HG03520 (cell line): Measurements from ENCODE around the gene CD58.
"Not testable (repeated sequence)": the region's sequence is repeated elsewhere in the genome, so short reads cannot be mapped to it uniquely, and the experiment has no call there.

Source experiments
- ATAC-seq: cut with Tn5 transposase; IDR thresholded peaks from one replicate; pipeline ENCODE4 v1.9.1; 2021; ENCODE audit warnings: mild to moderate bottlenecking, moderate library complexity; ENCODE audit not compliant: unreplicated experiment

The CD58 gene

GRCh38 chr1:116570358-116571214 is at the start of gene CD58:
Gene CD58, minus strand, starts transcription at chr1:116571026. Its CDS starts 54 bp downstream, at chr1:116570972.
- peak; percentile 60 for ATAC-seq

- not testable (repeated sequence) for ATAC-seq
Observed at GRCh38 chr1:116620392-116620791, 49.6 kb upstream of the CD58 start.

- not testable (repeated sequence) for ATAC-seq
Observed at GRCh38 chr1:116619106-116619505, 48.3 kb upstream of the CD58 start.

- ATAC-seq = not testable (repeated sequence)
Observed at GRCh38 chr1:116617808-116618207, 47.0 kb upstream of the CD58 start.

GRCh38 chr1:116613825-116614224 is 43.0 kb upstream of the CD58 start:
- ATAC-seq = not testable (repeated sequence)

- not testable (repeated sequence) for ATAC-seq
Observed at GRCh38 chr1:116609801-116610371, 39.1 kb upstream of the CD58 start.

- ATAC-seq = not testable (repeated sequence)
Observed at GRCh38 chr1:116608841-116609240, 38.0 kb upstream of the CD58 start.

- ATAC-seq = not testable (repeated sequence)
Observed at GRCh38 chr1:116608151-116608550, 37.3 kb upstream of the CD58 start.

- not testable (repeated sequence) for ATAC-seq
Observed at GRCh38 chr1:116607463-116607862, 36.6 kb upstream of the CD58 start.

- ATAC-seq = not testable (repeated sequence)
Observed at GRCh38 chr1:116606067-116606466, 35.2 kb upstream of the CD58 start.

- no peak for ATAC-seq
Observed at GRCh38 chr1:116605315-116605714, 34.5 kb upstream of the CD58 start.

GRCh38 chr1:116604408-116604807 is 33.6 kb upstream of the CD58 start:
- ATAC-seq = not testable (repeated sequence)

- ATAC-seq = not testable (repeated sequence)
Observed at GRCh38 chr1:116603646-116604045, 32.8 kb upstream of the CD58 start.

- not testable (repeated sequence) for ATAC-seq
Observed at GRCh38 chr1:116599369-116599768, 28.5 kb upstream of the CD58 start.

- not testable (repeated sequence) for ATAC-seq
Observed at GRCh38 chr1:116598420-116599036, 27.7 kb upstream of the CD58 start.

- peak; percentile 87 for ATAC-seq
Observed at GRCh38 chr1:116597388-116597787, 26.6 kb upstream of the CD58 start.

GRCh38 chr1:116596742-116597307 is 26.0 kb upstream of the CD58 start:
- not testable (repeated sequence) for ATAC-seq

GRCh38 chr1:116595946-116596741 is 25.3 kb upstream of the CD58 start:
- peak; percentile 38 for ATAC-seq

GRCh38 chr1:116595065-116595840 is 24.4 kb upstream of the CD58 start:
- ATAC-seq = not testable (repeated sequence)

- not testable (repeated sequence) for ATAC-seq
Observed at GRCh38 chr1:116593977-116594376, 23.2 kb upstream of the CD58 start.
